DMS53 treated with DMSO at 0.1 percent for 48 hours (cell line): ENCODE results near the gene APOBEC3B.
"Not testable (repeated sequence)": the region's sequence is repeated elsewhere in the genome, so short reads cannot be mapped to it uniquely, and the experiment has no call there.

Experiments
- DNase-seq: peaks from one replicate; lab custom pipeline; 2025; ENCODE audit not compliant: unreplicated experiment; lab: John Stamatoyannopoulos, UW

APOBEC3B gene

DNA sequence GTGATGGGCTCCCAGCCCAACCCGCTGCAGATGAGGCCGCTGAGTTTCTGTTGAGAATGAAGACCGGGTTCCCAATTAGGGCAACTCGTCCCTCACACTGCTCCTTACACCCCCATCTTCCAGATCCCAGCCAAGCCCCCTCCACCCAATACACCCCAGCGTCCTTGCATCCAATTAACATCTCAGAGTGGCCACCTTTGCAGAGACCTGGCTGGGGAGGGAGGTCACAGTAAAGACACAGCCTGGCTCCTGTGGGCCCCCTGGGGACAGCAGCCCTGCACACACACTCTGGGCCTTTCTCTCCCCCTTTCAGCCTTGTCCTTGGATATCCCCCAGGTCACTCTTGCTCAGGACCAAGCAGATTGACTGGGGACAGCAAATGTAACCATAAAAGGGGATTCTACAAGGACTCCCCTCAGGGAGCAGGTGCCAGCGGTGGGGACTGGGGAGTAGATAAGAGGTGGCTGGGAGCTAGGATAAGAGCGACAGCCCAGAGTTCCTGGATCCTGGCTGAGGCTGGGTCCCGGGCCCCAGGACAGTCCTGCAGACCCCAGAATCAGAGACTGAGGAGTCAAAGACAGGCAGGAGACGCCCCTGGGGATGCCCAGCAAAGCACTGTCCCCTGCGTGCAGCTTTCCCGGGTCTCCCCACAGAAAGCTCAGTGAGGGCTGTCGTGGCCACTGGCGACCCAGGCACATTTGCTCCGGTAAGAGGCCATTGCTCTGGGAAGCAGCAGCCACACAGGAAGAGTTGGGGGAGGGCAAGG is 16.4 kb upstream of the APOBEC3B start:
- DNase-seq = no peak

DNA sequence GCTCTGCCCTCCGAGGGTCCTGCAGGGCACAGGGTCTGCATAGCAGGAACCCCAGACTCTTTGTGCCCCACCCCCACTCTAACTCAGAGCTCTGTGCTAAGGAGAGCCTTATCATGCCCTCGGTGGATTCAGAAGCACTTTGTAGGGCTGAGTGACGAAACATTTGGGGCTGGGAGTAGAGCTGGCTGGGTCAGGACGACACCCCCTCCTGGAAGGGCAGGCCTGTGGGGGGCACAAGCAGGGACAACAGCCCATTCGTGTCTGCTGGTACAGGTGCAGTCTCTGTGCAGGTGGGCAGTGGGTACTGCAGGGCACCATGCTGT is 15.8 kb upstream of the APOBEC3B start:
- DNase-seq = no peak

DNA sequence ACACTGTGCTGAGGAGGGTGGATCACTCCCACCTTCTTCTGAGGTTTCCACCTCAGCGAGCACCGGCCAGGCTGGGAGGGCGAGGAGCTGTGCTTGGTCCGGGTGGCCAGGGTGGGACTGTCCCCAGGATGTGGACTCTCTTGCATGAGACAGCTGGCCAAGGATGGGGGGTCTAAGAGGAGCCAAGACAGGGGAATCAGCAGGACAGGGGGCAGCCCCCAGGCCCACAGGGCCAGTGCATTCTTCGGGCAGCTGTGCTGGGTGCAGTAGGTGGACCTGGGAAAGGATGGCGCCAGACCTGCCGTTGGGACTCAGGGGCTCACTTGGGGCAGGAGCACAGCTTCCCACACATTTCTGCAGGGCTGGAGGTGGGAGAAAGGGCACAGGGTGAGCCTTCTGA is 15.2 kb upstream of the APOBEC3B start:
- DNase-seq = no peak

DNA sequence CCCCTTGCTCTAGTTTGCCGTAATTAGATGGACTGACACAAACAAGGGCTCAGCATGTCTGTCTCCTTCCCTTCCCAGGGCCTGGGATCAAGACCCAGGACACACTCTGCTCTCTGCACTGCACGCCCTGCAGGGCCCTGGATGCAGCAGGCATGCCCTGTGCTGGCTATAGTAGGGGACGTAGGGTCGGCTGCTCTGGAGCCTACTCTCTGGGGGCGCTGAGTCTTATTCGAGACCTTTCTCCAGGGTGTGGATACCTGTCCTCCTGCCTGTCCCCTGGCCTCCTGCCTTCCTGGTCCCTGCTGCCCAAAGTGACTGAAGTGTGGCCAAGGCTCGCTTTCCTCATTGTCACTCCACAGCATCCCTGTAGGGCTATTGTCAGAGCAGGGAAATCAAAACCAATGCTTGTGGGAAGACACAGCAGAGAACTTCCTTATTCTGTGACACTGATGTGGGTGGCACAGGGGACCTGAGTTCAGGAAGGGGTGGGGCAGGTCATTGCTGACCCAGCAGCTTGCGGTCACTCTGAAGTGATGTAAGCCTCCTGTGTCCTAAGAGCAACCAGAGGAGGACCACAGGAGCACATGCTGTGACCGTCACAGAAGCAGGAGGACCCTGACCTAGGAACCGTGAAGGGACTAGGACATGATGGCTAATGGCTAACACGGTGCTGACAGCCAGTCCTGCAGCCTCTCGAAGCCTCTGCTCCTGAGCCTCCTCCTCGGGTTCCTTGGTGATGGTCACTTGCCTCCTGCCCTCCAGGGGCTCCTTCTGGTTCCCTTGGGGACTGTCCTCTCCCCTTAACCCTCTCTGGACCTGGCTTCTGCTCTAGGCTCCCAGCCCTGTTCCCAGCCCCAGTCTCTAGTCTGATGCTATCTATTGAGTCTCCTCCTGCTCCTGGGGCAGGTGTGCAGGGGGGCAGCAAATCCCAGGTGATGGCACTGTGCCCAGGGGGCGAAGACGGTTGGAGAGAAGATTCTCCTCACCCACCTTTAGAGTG is 14.4 kb upstream of the APOBEC3B start:
- no peak for DNase-seq

DNA sequence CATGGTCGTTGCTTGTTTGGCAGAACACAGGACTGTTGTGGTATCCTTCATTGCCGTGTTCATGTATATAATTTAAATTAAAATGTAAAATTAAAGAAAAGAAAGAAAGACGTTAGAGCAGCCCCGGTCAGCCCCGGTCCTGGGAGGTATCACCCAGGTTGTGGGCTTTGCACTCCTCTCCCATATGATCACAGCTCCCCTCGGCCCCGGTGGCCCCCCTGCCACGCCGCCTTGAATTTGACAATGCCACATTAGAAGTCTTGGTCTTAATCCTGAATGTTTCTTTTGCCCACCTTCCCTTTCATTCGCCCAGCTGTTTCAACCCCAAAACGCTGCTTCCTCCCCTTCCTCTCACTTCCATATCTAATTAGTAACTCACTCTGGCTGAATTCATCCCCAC is 13.3 kb upstream of the APOBEC3B start:
- DNase-seq = no peak

DNA sequence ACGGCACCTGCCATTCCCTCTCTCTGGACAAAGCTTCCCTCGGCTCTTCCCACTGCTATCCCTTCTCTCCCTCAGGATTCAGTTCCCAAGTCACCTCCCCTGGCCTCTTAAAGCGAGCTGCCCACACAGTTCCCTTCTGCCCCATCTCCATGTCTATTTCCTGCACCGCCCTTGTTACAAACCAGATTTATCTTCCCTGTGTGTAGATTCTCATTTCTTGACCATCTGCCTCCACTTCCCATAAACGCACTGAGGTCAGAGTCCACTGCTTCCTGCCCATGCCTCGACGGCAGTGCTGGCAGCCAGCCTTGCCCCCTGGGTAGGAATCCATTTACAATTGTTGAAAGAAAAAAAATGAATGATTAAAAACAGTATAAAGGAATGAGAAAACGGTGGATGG is 11.6 kb upstream of the APOBEC3B start:
- no peak for DNase-seq

DNA sequence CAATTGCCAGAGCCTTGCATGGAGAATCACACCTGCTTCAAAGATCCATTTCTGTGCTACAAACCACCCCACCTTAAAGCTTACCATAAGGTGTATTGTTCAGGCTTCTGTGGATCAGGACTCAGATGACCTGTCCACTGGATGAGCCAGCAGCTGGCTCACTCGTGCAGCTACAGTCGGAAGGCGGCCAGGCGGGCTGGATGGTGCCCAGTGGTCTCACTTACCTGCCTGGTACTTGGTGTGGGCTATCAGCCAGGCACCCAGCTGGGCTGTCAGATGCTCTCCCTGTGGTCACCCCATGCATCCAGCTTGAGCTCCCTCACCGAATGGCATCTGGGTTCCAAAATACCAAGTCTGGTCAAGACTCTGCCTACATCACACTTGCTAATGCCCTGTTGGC is 10.9 kb upstream of the APOBEC3B start:
- DNase-seq = no peak

DNA sequence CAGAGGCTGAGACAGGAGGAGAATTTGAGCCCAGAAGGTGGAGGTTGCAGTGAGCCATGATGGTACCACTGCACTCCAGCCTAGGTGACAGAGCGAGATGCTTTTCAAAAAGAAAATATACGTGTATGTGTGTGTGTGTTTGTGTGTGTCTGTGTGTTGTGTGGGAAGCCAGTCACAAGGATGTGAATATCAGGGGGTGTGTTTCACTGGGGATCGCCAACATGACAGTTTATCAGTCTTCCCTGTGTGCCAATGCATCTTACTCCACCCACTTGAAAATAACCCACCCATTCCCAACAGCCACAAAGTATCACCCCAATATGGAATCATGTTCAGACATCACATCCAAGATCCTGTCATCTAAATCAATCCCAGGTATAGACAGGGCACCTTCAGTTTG is 10.4 kb upstream of the APOBEC3B start:
- DNase-seq = no peak

DNA sequence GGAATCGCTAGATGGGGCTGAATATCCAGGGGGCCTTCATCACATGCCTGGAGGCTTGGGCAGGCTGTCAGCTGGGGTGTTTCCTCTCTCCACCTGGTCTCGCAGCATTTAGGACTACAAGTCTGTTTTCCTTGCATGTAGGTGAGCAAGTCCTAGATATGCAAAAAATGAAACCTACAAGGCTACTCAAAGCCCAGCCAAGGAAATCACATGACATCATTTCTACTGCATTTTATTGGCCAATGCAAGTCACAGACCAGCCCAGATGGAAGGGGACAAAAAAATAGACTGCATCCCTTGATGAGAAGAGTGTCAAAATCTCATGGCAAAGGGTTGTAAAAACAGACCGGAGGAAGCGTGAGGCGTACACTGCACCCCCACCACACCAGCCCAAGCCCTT is 9.6 kb upstream of the APOBEC3B start:
- DNase-seq = no peak

DNA sequence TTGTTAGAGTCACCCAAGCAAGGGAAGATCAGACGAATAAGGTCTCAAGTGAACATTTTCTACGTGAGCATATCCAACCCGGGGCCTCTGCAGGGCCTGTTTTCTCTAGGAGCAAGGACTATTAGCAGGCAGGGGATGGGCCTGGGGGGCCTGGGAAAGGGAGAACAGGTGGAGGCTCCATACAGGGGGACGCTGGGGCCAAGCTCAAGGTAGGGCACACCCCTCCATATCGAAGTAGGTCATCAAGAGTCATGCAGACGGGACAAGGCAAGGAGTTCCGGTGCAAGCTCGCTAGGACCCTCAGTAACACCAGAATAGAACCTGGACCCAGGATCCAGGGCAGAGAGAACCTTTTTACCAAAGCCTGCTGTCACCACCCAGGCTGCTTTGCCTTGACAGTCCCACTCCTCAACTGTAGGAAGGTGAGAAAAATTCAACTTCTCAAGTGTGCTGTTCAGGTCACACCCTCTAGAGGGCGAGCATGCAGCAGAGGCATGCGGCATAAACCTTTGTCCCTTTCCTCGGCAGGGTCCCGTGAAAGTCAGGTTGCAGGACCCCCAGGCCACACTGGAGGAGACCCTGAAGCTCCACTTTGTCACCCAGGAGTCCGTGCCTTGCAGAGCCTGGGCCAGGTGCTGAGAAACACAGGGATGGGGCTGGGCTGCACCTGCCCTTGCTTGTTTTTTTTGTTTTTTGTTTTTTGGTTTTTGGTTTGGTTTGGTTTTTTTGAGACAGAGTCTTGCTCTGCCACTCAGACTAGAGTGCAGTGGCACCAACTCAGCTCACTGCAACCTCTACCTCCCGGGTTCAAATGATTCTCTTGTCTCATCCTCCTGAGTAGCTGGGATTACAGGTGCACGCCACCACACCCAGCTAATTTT is 8.6 kb upstream of the APOBEC3B start:
- no peak for DNase-seq

DNA sequence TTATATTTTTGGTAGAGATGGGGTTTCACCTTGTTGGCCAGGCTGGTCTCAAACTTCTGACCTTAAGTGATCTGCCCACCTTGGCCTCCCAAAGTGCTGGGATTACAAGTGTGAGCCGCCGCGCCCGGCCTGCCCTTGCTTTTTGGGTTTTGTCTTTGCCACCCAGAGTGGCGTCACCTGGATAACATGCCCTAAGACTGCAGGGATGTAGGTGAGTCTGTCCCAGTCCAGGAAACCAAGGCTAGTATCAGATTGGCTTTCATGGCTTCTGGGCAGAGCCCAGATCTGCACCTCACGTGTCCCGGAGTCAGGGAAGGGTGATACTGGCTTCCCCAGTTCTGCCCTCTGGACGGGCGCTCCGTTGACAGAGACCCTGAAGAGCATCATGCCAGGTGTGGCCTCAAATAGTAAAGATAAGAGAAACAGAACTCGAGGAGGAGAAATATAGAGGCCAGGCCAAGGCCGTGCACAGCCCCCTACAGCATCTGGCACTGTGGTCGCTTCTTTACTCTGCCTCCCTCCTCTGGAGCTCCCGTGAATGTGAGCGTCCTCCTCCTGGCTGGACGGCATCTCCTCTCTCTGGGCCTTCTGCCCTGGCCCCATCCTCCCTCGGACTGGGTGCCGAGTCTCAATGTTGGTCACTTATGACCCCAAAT is 7.8 kb upstream of the APOBEC3B start:
- DNase-seq = no peak

DNA sequence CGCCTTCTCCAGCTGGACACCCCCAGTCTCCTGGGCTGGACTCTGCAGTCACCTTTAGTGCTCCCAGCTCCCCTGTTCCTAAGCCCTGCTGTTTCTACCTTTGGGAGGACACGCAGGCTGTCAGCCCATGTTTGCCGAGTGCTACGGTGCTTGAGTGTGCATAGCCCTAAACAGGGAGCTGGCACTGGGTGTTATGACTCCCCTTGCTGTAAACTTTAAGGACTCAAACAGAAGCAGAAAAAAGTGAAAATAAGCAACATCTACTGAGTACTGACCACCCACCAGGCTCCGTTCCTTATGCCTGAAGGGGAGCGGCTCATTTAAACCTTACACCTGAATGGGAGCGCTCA is 7.3 kb upstream of the APOBEC3B start:
- no peak for DNase-seq

DNA sequence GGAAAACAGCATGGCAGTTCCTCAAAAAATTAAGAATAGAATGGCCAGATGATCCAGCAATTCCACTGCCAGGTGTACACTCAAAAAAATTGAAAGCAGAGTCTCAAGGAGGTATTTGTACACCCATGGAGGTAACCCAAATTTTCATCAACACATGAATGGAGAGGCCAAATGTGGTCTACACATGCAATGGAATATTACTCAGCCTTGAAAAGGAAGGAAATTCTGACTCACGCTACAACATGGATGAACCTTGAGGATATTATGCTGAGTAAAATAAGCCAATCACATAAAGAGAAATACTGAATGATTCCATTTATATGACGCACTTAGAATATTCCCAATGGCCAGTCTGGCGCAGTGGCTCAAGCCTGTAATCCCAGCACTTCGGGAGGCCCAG is 4.9 kb upstream of the APOBEC3B start:
- DNase-seq = not testable (repeated sequence)

DNA sequence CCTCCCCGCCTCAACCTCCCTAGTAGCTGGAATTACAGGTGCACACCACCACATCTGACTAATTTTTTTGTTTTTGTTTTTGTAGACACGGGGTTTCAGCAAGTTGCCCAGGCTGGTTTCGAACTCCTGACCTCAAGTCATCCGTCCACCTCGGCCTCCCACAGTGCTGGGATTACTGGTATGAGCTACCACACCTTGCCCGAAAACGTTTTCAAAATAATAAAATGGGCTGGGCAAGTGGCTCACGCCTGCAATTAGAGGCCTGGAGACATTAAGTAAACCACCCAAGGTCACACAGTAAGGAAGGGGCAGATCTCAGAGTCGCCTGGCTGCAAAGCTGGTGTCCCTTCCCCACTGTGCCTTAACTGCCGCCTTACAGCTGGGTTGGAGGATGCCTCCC is 1.6 kb upstream of the APOBEC3B start:
- not testable (repeated sequence) for DNase-seq

DNA sequence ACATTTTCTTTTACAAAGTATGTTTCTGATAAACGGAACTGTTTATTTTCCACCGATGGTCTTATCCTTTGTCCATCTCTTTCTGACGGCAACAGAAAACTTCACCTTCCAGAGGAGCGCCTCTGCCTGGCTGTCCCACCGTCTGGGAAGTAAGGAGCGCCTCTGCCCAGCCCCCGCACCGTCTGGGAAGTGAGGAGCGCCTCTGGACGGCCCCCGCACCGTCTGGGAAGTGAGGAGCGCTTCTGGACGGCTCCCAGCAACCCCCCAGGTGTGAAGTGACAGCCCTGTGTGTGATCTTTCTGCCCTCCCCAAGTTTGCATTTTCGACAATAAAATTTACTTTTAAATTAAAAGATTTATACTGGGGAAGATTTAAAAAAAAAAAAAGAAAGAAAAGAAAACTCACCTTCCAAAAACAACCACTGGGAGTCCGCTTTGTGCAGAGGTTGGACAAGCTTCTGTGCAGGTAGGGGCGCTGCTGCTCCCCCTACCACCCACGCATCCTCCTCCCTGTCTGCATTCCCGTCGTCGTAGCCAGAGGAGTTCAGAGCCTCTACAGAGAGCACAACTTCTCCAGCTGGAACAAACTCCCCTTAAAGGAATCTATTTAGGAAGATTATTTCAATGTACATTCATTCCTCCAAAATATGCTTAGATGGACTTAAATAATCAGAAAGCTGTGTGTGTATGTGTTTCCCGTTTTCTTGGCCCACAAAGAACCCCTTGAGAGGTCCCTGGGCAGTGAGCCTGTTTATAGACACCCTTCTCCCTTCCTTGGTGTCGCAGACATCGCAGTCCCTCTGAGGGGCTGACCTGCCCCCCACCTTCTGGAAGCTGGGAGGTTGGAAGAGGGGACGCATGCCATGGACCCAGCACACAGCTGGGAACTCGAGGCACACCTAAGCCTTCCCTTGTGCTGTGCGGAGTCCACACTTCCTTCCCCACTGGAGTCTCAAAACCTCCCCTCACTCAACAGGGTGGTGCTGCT is 849 bp upstream of the APOBEC3B start:
- DNase-seq = no peak

DNA sequence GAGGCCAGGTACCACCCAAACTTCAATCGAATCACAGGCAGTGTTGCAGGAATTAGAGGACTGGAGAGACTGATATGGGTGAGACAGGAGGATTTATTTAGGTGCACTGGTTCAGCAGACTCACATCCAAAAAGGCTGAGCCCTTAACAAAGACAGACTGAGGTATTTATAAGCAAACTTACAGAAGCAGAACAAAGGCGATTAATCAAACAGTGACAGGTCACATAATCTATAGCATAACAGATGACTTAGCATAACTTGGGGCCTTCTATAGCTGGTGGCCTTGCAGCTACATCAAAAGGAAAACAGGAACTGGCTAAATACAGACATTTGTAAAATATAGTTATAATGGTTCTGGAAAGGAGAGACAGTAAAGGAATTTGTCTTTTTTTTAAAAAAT is 2.1 kb downstream of the APOBEC3B start:
- no peak for DNase-seq

DNA sequence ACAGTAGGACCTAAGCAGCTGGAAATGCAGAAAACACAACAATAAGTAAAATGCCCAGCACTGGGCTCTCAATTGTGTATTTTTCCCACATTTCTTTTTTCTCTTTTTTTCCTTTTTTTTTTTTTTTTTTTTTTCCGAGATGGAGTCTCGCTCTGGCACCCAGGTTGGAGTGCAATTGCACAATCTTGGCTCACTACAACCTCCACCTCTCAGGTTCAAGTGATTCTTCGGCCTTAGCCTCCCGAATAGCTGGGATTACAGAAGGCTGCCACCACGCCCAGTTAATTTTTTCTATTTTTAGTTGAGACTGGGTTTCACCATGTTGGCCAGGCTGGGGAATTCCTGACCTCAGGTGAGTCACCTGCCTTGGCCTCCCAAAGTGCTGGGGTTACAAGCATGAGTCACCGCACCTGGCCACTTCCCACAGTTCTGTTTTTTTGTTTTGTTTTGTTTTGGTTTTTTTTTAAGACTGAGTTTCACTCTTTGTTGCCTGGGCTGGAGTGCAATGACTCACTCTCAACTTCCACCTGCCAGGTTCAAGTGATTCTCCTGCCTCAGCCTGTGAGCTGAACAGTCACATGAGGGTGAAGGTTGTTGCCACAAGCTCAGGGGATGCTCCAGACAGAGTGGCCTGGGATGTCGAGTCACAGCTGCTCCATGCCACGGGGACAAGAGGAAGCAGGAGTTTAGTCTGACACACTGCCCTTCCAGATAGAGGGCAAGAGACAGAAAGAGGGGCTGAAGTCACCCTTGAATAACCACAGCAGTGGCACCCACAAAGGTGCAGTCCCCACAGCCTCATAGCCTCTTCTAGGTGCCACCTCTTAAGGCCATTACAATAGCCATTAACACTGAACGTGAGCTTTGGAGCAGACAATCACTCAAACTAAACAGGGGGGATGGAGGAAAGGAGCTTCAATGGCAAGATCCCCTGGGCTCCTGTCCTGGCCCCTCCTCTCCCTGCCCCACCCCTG is 2.9 kb downstream of the APOBEC3B start:
- DNase-seq = peak; percentile 91

DNA sequence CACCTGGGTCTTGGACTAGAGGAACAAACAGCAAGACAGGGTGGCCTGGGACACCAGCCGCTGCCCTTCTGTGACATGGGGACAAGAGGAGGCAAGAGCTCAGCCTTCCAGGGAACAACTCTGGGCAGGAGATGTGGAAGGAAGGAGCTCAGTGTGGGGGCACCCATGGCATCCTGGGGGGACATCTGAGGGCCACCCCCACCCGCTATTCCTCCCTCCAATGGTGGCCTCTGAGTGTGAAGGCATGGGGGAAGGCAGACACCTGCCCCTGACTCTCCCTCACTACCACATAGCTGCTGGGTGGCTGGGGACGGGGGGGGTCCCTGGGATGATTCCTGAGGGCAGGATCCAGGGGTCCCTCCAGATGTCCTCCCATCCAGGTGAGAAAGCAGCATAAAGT is 4.5 kb downstream of the APOBEC3B start:
- DNase-seq = no peak
